ENCODE results near the gene CEACAM4.

DNA sequence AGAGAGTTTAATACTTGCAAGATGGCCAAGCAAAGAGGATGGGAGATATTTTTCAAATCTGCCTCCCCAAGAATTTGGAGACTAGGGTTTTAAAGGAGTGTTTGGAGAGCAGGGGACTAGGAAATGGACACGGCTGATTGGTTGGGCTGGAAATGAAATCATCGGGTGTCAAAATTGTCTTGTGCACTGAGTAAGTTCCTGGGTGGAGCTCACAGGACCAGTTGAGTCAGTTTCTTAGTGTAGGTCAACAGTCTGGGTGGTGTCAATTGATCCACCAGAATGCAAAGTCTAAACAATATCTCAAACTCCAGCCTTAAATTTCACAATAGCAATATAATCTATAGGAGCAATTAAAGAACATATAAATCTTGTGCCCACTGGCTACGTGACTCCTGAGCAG, 23.0 kb upstream of the CEACAM4 start:
- no peak for TF ChIP-seq SIN3A (IDR thresholded peaks at IDR 0.05; ENCODE audit: borderline replicate concordance, insufficient read depth, low read depth, low read length)
- TF ChIP-seq, protein P1, sequence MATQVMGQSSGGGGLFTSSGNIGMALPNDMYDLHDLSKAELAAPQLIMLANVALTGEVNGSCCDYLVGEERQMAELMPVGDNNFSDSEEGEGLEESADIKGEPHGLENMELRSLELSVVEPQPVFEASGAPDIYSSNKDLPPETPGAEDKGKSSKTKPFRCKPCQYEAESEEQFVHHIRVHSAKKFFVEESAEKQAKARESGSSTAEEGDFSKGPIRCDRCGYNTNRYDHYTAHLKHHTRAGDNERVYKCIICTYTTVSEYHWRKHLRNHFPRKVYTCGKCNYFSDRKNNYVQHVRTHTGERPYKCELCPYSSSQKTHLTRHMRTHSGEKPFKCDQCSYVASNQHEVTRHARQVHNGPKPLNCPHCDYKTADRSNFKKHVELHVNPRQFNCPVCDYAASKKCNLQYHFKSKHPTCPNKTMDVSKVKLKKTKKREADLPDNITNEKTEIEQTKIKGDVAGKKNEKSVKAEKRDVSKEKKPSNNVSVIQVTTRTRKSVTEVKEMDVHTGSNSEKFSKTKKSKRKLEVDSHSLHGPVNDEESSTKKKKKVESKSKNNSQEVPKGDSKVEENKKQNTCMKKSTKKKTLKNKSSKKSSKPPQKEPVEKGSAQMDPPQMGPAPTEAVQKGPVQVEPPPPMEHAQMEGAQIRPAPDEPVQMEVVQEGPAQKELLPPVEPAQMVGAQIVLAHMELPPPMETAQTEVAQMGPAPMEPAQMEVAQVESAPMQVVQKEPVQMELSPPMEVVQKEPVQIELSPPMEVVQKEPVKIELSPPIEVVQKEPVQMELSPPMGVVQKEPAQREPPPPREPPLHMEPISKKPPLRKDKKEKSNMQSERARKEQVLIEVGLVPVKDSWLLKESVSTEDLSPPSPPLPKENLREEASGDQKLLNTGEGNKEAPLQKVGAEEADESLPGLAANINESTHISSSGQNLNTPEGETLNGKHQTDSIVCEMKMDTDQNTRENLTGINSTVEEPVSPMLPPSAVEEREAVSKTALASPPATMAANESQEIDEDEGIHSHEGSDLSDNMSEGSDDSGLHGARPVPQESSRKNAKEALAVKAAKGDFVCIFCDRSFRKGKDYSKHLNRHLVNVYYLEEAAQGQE (IDR thresholded peaks at IDR 0.05; ENCODE audit: insufficient read depth in 1 of 2, low read depth in 2 of 2, low read length in 1 of 2), result no peak
- TF ChIP-seq, protein P2, sequence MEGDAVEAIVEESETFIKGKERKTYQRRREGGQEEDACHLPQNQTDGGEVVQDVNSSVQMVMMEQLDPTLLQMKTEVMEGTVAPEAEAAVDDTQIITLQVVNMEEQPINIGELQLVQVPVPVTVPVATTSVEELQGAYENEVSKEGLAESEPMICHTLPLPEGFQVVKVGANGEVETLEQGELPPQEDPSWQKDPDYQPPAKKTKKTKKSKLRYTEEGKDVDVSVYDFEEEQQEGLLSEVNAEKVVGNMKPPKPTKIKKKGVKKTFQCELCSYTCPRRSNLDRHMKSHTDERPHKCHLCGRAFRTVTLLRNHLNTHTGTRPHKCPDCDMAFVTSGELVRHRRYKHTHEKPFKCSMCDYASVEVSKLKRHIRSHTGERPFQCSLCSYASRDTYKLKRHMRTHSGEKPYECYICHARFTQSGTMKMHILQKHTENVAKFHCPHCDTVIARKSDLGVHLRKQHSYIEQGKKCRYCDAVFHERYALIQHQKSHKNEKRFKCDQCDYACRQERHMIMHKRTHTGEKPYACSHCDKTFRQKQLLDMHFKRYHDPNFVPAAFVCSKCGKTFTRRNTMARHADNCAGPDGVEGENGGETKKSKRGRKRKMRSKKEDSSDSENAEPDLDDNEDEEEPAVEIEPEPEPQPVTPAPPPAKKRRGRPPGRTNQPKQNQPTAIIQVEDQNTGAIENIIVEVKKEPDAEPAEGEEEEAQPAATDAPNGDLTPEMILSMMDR (IDR thresholded peaks at IDR 0.05), result no peak

Measured in Panc1 (cell line).